Osteoblast (primary cell): ENCODE data around the gene IFNA10. TPM values are rescaled to one million over a fixed set of nuclear protein-coding genes. Genes with fewer than 3 reads are reported as not detected.
"Not testable (repeated sequence)": the region's sequence is repeated elsewhere in the genome, so short reads cannot be mapped to it uniquely, and the experiment has no call there.

Experiments used
- DNase-seq: peaks from one replicate; pipeline ENCODE4 v3.0.0; 2011; ENCODE audit warnings: low spot score, mixed read lengths; ENCODE audit not compliant: insufficient read length; ENCODE audit errors: missing footprints
- H2AFZ ChIP-seq: 2 replicates; pipeline ENCODE4 v1.6.0; 2011; ENCODE audit warnings: mild to moderate bottlenecking, low read length
- H3K27ac ChIP-seq: 2 replicates; pipeline ENCODE4 v1.5.1; 2011; ENCODE audit warnings: mild to moderate bottlenecking, low read depth, low read length, moderate library complexity
- H3K27me3 ChIP-seq: 2 replicates; pipeline ENCODE4 v1.6.0; 2012; ENCODE audit warnings: mild to moderate bottlenecking, control low read depth, inconsistent platforms, low read length, moderate library complexity; ENCODE audit not compliant: insufficient read depth
- H3K36me3 ChIP-seq: 2 replicates; pipeline ENCODE4 v1.5.1; 2011; ENCODE audit warnings: mild to moderate bottlenecking, low read length, control low read depth, moderate library complexity; ENCODE audit not compliant: insufficient read depth
- H3K4me1 ChIP-seq: 2 replicates; pipeline ENCODE4 v1.5.1; 2011; ENCODE audit warnings: mild to moderate bottlenecking, low read length, control low read depth, moderate library complexity; ENCODE audit not compliant: insufficient read depth
- H3K4me2 ChIP-seq: 2 replicates; pipeline ENCODE4 v1.6.0; 2011; ENCODE audit warnings: mild to moderate bottlenecking, low read length; ENCODE audit not compliant: insufficient read depth
- H3K4me3 ChIP-seq: fragments of 200-600 bp; sonication (generic); 3 replicates; pipeline ENCODE4 v1.5.1; 2012; ENCODE audit warnings: mild to moderate bottlenecking, low read length, inconsistent platforms; ENCODE audit not compliant: insufficient read depth
- H3K79me2 ChIP-seq: 2 replicates; pipeline ENCODE4 v1.6.0; 2012; ENCODE audit warnings: mild to moderate bottlenecking, low read length, control low read depth, inconsistent platforms; ENCODE audit not compliant: insufficient read depth
- H3K9me3 ChIP-seq: 2 replicates; pipeline ENCODE4 v1.5.1; 2011; ENCODE audit warnings: low read depth, low read length, control low read depth
- H4K20me1 ChIP-seq: 2 replicates; pipeline ENCODE4 v1.6.0; 2012; ENCODE audit warnings: mild to moderate bottlenecking, low read length, control low read depth; ENCODE audit not compliant: insufficient read depth
- CTCF ChIP-seq: IDR thresholded peaks from 2 replicates; pipeline ENCODE4 v1.5.1; 2011; ENCODE audit warnings: mild to moderate bottlenecking, low read depth, low read length, moderate library complexity; ENCODE audit errors: extremely low read depth
- total RNA-seq: library from RNA; depleted of rRNA; stranded (reverse); fragments of >200 nt; gene quantifications from 2 replicates; pipeline ENCODE4 v1.2.3, GENCODE V29; 2012

Gene IFNA10
- total RNA-seq, 1 donor, result not detected

DNA sequence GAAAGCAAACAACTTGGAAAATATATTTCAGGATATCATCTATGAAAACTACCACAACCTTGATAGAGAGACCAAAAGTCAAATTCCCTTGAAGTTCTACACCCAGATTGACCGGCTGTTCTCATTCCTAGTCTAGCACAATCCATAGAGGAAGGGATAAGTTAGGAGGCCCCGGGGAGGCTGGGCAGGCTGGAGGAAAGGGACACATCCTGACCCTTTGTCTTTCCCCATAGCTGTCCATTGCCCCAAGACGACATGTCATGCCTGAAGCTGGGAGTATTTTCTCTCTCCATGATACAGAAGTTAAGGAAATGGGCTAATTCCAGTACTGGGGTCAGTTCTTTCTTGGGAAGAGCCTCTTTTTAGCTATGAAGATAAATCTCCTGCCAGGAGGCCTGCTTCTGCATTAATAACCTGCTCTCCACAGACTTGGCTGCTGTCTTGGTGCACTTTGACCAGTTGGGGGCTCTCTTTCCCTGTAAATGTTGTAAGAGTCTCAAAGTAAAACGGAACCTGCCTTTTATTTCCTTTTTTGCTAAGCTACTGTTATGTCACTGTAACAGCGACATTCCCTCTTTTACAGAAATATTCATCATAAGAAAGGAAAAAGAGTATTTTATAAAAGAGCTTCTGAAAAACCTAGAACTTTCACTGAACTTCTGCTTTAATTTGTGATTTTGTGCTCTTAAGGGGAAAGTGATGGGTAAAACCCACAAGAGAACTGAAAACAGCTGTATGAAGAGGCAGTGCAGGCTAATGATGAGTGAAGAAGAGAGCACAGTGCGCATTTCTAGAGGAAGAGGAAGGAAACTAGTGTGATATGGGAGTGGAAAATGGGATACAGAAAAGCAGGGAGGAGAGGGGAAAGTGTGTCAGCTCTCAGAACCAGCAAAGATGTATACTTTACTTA lies 11.8 kb downstream of the IFNA10 start:
- DNase-seq, H3K36me3 ChIP-seq, H4K20me1 ChIP-seq, H3K27ac ChIP-seq, H3K4me1 ChIP-seq, H3K79me2 ChIP-seq, H3K4me3 ChIP-seq, H2AFZ ChIP-seq, H3K9me3 ChIP-seq, H3K27me3 ChIP-seq: not testable (repeated sequence)
- peak; percentile 54 for TF ChIP-seq CTCF
- peak overlapping the region; percentile 24 for H3K4me2 ChIP-seq

GRCh38 chr9:21187487-21187886 lies 19.5 kb downstream of the IFNA10 start, which contains the start of gene IFNA4:
Gene IFNA4, minus strand, starts transcription at chr9:21187587. Its CDS starts 56 bp downstream, at chr9:21187531.
- not testable (repeated sequence) for H3K4me2 ChIP-seq, DNase-seq, H3K27ac ChIP-seq, H3K4me1 ChIP-seq, H4K20me1 ChIP-seq, H3K79me2 ChIP-seq, H2AFZ ChIP-seq, H3K36me3 ChIP-seq, H3K27me3 ChIP-seq, H3K4me3 ChIP-seq, H3K9me3 ChIP-seq

DNA sequence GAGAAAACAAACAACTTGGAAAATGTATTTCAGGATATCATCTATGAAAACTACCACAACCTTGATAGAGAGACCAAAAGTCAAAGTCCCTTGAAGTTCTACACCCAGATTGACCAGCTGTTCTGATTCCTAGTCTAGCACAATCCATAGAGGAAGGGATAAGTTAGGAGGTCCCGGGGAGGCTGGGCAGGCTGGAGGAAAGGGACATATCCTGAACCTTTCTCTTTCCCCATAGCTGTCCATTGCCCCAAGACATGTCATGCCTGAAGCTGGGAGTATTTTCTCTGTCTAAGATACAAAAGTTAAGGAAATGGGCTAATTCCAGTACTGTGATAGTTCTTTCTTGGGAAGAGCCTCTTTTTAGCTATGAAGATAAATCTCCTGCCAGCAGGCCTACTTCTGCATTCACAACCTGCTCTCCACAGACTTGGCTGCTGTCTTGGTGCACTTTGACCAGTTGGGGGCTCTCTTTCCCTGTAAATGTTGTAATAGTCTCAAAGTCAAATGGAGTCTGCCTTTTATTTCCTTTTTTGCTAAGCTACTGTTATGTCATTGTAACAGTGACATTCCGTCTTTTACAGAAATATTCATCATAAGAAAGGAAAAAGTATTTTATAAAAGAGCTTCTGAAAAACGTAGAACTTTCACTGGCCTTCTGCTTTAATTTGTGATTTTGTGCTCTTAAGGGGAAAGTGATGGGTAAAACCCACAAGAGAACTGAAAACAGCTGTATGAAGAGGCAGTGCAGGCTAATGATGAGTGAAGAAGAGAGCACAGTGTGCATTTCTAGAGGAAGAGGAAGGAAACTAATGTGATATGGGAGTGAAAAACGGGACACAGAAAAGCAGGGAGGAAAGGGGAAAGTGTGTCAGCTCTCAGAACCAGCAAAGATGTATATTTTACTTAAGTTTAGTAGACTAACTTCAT lies 23.9 kb downstream of the IFNA10 start:
- peak; percentile 62 for TF ChIP-seq CTCF
- not testable (repeated sequence) for H2AFZ ChIP-seq, H3K4me1 ChIP-seq, H3K27me3 ChIP-seq, H3K4me2 ChIP-seq, H3K36me3 ChIP-seq, H3K4me3 ChIP-seq, H3K27ac ChIP-seq, H3K9me3 ChIP-seq, H4K20me1 ChIP-seq, H3K79me2 ChIP-seq, DNase-seq

DNA sequence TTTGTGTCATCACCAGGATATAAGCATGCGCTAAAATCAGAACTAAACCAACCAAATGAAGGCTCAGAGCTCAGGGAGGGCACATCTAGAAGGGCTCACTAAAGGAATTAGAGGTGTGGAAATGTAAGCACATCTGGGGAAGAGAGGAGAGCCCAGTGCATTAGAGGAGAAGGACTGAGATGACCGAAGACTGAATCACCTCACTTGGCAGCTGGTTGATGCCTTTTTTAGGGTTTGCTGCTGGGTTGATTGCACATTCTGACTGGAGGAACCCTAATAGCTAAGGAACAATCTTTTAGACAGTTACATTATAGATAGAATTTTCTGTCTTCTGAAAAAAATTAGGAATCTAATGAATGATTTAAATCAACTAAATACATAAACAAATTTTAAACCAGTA lies 32.3 kb downstream of the IFNA10 start:
- H3K4me2 ChIP-seq, result no peak overlapping the region
- H3K4me3 ChIP-seq, result no peak overlapping the region
- H3K27me3 ChIP-seq, result peaks cover 11% of the 10 kb centered on the region
- no peaks in the 10 kb centered on the region for H4K20me1 ChIP-seq
- no peaks in the 10 kb centered on the region for H3K9me3 ChIP-seq
- no peak for TF ChIP-seq CTCF
- H3K4me1 ChIP-seq, result no peaks in the 10 kb centered on the region
- H3K36me3 ChIP-seq, result no peaks in the 10 kb centered on the region
- no peak for DNase-seq
- no peaks in the 10 kb centered on the region for H3K79me2 ChIP-seq
- no peak overlapping the region for H2AFZ ChIP-seq
- H3K27ac ChIP-seq, result no peak overlapping the region
